ENCODE data around the gene HHLA2.
"Not testable (repeated sequence)": the region's sequence is repeated elsewhere in the genome, so short reads cannot be mapped to it uniquely, and the experiment has no call there.

HHLA2 gene

GRCh38 chr3:108296239-108296638 lies at the start of gene HHLA2:
TSS of gene HHLA2 (plus strand) at chr3:108296548. CDS start at chr3:108351814, 55,266 bp downstream.
- DNase-seq (ENCODE audit: low read depth, low spot score), result no peak
- H3K27ac ChIP-seq, result no peak within 1 kb of the TSS

GRCh38 chr3:108250626-108251025 lies 45.7 kb upstream of the HHLA2 start:
- DNase-seq (ENCODE audit: low read depth, low spot score), result no peak
- H3K27ac ChIP-seq, result no peak overlapping the region

GRCh38 chr3:108251265-108251664 lies 45.1 kb upstream of the HHLA2 start:
- H3K27ac ChIP-seq, result no peak overlapping the region
- DNase-seq (ENCODE audit: low read depth, low spot score), result no peak

- H3K27ac ChIP-seq, result no peak overlapping the region
- DNase-seq (ENCODE audit: low read depth, low spot score), result no peak
Observed at GRCh38 chr3:108251844-108252243, 44.5 kb upstream of the HHLA2 start.

- no peak overlapping the region for H3K27ac ChIP-seq
- DNase-seq (ENCODE audit: low read depth, low spot score), result no peak
Observed at GRCh38 chr3:108255131-108255530, 41.2 kb upstream of the HHLA2 start.

- not testable (repeated sequence) for H3K27ac ChIP-seq; DNase-seq (ENCODE audit: low read depth, low spot score)
Observed at GRCh38 chr3:108264534-108265298, 31.6 kb upstream of the HHLA2 start.

GRCh38 chr3:108268235-108268634 lies 28.1 kb upstream of the HHLA2 start:
- DNase-seq (ENCODE audit: low read depth, low spot score); H3K27ac ChIP-seq: not testable (repeated sequence)

- no peak overlapping the region for H3K27ac ChIP-seq
- no peak for DNase-seq (ENCODE audit: low read depth, low spot score)
Observed at GRCh38 chr3:108271626-108272025, 24.7 kb upstream of the HHLA2 start.

- not testable (repeated sequence) for H3K27ac ChIP-seq; DNase-seq (ENCODE audit: low read depth, low spot score)
Observed at GRCh38 chr3:108279066-108279465, 17.3 kb upstream of the HHLA2 start.

GRCh38 chr3:108280476-108280875 lies 15.9 kb upstream of the HHLA2 start:
- DNase-seq (ENCODE audit: low read depth, low spot score), result no peak

GRCh38 chr3:108281670-108282069 lies 14.7 kb upstream of the HHLA2 start:
- no peak overlapping the region for H3K27ac ChIP-seq
- no peak for DNase-seq (ENCODE audit: low read depth, low spot score)

More at GRCh38 chr3:108280476-108280875, 15.9 kb upstream of the HHLA2 start:
- H3K27ac ChIP-seq, result no peak overlapping the region

- no peak overlapping the region for H3K27ac ChIP-seq
- no peak for DNase-seq (ENCODE audit: low read depth, low spot score)
Observed at GRCh38 chr3:108283006-108283405, 13.3 kb upstream of the HHLA2 start.

GRCh38 chr3:108283989-108284388 lies 12.4 kb upstream of the HHLA2 start:
- no peak for DNase-seq (ENCODE audit: low read depth, low spot score)
- no peak overlapping the region for H3K27ac ChIP-seq

- no peak overlapping the region for H3K27ac ChIP-seq
- DNase-seq (ENCODE audit: low read depth, low spot score), result no peak
Observed at GRCh38 chr3:108285176-108285575, 11.2 kb upstream of the HHLA2 start.

- no peak for DNase-seq (ENCODE audit: low read depth, low spot score)
- no peak overlapping the region for H3K27ac ChIP-seq
Observed at GRCh38 chr3:108287146-108287545, 9.2 kb upstream of the HHLA2 start.

- not testable (repeated sequence) for DNase-seq (ENCODE audit: low read depth, low spot score)
Observed at GRCh38 chr3:108288193-108288592, 8.2 kb upstream of the HHLA2 start.

GRCh38 chr3:108289159-108289558 lies 7.2 kb upstream of the HHLA2 start:
- H3K27ac ChIP-seq, result no peak overlapping the region
- no peak for DNase-seq (ENCODE audit: low read depth, low spot score)

More at GRCh38 chr3:108288193-108288592, 8.2 kb upstream of the HHLA2 start:
- H3K27ac ChIP-seq, result not testable (repeated sequence)

- no peak for DNase-seq (ENCODE audit: low read depth, low spot score)
- no peak overlapping the region for H3K27ac ChIP-seq
Observed at GRCh38 chr3:108292450-108292849, 3.9 kb upstream of the HHLA2 start.

GRCh38 chr3:108292905-108293328 lies 3.4 kb upstream of the HHLA2 start:
- no peak for DNase-seq (ENCODE audit: low read depth, low spot score)
- no peak overlapping the region for H3K27ac ChIP-seq

- no peak overlapping the region for H3K27ac ChIP-seq
- no peak for DNase-seq (ENCODE audit: low read depth, low spot score)
Observed at GRCh38 chr3:108293858-108294257, 2.5 kb upstream of the HHLA2 start.

GRCh38 chr3:108295421-108296175 lies 750 bp upstream of the HHLA2 start:
- H3K27ac ChIP-seq, result no peak overlapping the region
- no peak for DNase-seq (ENCODE audit: low read depth, low spot score)

Measured in epithelial cell of prostate (primary cell).